VCaP (cell line): Measurements from ENCODE around the gene IGF2BP2.

Experiments
- H3K27ac ChIP-seq: fragments of 450-650 bp; 2 replicates; pipeline ENCODE4 v1.5.1; 2017
- TF ChIP-seq, protein P1 (sequence below): fragments of 450-650 bp; conservative IDR thresholded peaks from 2 replicates; pipeline ENCODE4 v1.5.1; 2017; ENCODE audit warnings: mild to moderate bottlenecking, moderate library complexity

IGF2BP2 gene

DNA sequence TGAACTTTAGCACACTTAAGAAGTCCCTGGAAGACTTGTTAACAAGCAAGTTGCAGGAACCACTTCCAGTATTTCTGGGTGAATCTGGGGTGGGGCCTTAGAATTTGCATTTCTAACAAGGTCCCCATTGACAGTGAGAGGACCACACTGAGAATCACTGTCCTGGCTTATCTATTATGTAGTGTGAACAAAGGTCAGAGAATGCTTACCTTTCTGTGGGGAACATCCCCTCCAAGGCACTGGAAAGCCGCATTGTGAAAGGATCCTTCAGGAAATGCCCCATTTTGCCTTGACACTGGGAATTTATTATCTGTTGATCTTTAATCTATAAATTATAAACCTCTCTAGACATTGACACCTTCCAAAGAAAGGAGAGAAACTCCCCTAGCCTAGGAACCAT is 74.8 kb downstream of the IGF2BP2 start:
- no peak overlapping the region for H3K27ac ChIP-seq
- TF ChIP-seq, protein P1, sequence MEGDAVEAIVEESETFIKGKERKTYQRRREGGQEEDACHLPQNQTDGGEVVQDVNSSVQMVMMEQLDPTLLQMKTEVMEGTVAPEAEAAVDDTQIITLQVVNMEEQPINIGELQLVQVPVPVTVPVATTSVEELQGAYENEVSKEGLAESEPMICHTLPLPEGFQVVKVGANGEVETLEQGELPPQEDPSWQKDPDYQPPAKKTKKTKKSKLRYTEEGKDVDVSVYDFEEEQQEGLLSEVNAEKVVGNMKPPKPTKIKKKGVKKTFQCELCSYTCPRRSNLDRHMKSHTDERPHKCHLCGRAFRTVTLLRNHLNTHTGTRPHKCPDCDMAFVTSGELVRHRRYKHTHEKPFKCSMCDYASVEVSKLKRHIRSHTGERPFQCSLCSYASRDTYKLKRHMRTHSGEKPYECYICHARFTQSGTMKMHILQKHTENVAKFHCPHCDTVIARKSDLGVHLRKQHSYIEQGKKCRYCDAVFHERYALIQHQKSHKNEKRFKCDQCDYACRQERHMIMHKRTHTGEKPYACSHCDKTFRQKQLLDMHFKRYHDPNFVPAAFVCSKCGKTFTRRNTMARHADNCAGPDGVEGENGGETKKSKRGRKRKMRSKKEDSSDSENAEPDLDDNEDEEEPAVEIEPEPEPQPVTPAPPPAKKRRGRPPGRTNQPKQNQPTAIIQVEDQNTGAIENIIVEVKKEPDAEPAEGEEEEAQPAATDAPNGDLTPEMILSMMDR = no peak

DNA sequence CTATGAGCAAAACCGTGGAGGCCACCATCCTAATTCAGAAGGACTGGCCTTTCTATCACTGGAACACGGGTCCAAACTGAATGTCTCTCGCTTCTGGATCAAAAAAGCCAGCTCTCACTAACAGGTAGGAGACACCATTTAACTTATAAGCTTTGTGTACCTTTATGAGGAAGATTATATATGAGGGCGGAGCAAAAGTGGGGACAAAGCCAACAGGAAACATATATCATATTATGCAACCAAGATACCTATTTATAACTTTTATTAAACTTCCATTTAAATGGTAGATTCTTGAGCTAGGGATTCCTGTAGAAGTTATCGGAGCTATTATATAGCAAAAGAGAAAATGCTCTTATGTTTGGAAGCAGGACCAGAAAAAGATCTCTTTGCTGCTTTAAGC is 78.4 kb downstream of the IGF2BP2 start:
- TF ChIP-seq, protein P1 = no peak
- H3K27ac ChIP-seq = no peak overlapping the region

DNA sequence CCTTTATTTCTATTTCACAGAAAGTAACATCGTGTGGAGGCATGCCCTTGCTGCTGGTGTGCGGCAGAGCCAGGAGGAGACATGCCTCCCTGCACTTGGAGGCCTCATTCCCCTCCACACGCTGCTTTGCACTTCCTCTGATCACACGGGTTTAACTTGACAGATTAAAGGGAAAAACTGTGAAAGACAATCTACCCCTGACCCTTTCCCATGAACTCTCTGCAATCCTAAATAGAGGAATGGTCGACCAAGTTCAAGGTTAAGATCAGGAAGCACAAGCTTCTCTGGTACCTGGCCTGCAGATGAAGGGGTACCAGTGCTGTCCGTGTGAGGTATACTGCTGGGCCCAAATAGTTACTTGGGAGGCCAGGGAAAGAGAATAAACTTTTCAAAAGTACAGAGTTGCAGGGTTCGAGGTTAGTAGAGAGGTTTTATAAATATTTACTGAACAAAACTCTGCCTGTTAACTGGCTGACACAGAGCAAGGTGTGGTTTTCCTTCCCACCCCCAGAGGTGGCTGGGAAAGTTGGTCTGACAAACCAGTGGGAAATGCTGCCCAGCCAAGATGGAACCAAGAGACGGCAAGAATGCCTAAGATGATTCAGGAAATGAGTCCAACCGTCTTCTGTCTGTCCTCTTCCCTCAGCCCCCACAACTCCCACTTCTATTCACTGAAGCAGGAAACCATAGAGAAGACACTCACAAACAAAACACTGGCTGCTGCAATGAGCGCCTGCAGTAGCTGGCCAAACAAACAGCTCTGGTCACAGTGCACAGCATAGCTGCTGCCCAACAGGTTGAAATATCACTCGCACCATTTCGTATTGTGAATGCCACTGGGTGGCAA is 79.6 kb downstream of the IGF2BP2 start:
- TF ChIP-seq, protein P1 = no peak

DNA sequence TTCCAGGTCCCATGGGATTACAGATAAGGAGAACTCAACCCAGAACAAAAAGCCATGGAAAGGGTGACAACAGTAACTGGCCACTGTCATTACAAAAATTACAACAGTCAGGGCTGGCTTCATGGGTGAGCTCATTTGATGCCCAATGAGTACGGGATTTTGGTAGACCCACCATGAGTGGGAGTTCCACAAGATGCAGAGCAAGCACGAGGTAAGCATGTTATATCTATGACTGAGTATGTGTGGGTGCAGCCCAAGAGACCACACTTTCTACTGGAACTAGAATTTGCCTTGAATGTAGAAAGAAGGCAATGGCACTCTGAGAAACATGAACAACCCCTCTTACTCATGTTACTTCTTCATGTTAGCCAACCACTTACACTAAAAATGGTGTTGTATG is 83.3 kb downstream of the IGF2BP2 start:
- H3K27ac ChIP-seq = no peak overlapping the region
- TF ChIP-seq, protein P1 = no peak

More for the DNA sequence above, 79.6 kb downstream of the IGF2BP2 start:
- no peak overlapping the region for H3K27ac ChIP-seq

DNA sequence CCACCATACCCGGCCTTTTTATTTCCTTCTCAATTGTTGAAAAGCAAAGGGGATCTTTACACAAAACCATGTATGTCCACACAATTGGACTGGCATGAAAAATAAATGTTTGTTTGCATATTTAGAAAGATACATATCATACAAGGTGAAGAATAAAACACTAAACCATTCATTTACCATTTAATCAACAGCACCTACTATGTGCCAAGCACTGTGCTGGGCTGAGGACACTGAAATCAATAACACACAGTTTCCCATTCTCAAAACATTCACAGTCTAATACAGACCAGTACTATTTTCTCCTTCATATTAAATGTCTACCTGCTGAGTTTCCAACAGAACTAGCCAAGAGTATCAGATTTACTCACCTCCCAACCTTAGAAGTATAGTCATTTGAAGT is 84.7 kb downstream of the IGF2BP2 start:
- H3K27ac ChIP-seq = no peak overlapping the region
- TF ChIP-seq, protein P1 = no peak

DNA sequence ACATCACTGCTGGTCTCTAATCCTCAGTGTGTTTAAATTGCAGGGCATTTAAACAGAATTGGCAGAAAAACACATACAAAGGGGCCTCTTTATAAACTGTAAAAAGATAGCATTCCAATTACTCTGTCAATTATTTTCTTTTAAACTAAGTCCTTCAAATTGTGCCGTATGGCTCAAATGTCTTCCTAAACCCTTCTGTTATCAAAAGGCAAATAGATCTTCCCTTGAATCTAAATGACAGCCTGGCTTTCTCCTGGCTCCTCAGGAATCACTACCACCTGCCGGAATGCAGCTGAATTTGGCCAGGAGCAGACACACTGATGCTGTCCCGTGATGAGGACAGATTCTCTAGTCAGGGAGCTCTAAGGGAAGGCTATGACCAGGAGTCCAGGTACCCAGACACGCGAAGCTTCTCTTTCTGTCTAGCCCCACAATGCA is 85.6 kb downstream of the IGF2BP2 start:
- H3K27ac ChIP-seq = no peak overlapping the region
- TF ChIP-seq, protein P1 = no peak

DNA sequence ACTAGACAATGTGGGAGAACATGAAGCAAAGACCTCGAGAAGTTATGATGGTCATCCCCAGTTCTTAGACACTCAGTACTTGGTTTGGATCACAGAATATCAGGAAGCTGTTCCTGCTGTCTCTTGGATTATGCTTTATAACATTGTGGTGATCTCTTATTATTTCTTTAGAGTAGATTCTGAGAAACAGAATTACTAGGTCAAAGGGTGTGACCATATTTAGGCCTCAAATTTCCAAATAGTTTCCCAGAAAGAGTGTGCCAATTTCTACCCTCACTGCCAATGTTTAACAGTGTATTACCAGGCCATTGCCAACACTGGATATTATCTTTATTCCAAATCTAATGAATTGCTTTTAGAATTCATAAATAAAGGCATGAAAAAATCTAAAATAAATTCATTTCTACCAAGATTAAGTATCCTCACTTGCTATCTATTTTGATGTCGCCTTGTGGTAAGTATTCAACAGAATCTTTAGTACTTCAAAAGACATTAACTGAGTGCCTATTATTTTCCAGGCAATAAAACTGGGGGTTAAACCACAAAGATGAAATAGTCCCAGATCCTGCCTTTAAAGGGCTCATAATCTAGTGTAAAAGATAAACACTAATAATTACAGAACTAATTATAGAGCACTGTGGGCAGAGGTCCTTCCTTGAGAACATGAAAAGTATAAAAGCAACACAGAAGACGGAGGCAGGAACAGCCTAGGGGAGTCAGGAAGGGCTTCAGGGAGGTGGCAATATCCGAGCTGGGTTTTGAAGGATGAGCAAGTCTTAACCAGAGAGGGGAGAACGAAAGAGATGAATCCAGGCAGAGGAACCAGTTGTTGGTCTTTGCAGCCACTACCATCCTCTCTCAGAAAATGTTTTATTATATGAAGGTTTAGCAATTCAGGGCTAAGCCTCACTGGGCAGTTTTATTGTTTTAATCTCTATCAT is 86.8 kb downstream of the IGF2BP2 start:
- H3K27ac ChIP-seq = no peak overlapping the region
- TF ChIP-seq, protein P1 = no peak
